Astrocyte of the spinal cord (primary cell): ENCODE data around the gene SEPTIN8.

Source experiments
- DNase-seq: peaks from one replicate; pipeline ENCODE4 v3.0.0; 2011; ENCODE audit warnings: low read depth, low spot score
- H3K4me3 ChIP-seq: 2 replicates; pipeline ENCODE4 v1.5.1; 2011; ENCODE audit warnings: low read depth, mild to moderate bottlenecking, low read length, moderate library complexity
- CTCF ChIP-seq: IDR thresholded peaks from 2 replicates; pipeline ENCODE4 v1.5.1; 2012; ENCODE audit warnings: low read depth, mild to moderate bottlenecking, low read length, inconsistent platforms
- in situ Hi-C: cut with HindIII; loops from 2 replicates; pipeline ENCODE4 v1.10.0; 2017; ENCODE audit warnings: low sequenced_read_pairs

Gene SEPTIN8

GRCh38 chr5:132744659-132745058, 32.4 kb downstream of the SEPTIN8 start:
- no peak for TF ChIP-seq CTCF
- in situ Hi-C loops, result no loop called here
- no peak overlapping the region for H3K4me3 ChIP-seq
- no peak for DNase-seq

GRCh38 chr5:132742626-132743025, 34.4 kb downstream of the SEPTIN8 start:
- DNase-seq, result no peak
- in situ Hi-C loops, result no loop called here
- H3K4me3 ChIP-seq, result no peak overlapping the region
- no peak for TF ChIP-seq CTCF

GRCh38 chr5:132742158-132742557, 34.9 kb downstream of the SEPTIN8 start:
- in situ Hi-C loops, result no loop called here
- no peak overlapping the region for H3K4me3 ChIP-seq
- no peak for TF ChIP-seq CTCF
- no peak for DNase-seq

- no peak overlapping the region for H3K4me3 ChIP-seq
- in situ Hi-C loops, result no loop called here
- TF ChIP-seq CTCF, result no peak
- DNase-seq, result no peak
Observed at GRCh38 chr5:132739232-132739631, 37.8 kb downstream of the SEPTIN8 start.

GRCh38 chr5:132737982-132738681, 38.9 kb downstream of the SEPTIN8 start:
- H3K4me3 ChIP-seq, result peak overlapping the region; percentile 82
- in situ Hi-C loops, result no loop called here
- DNase-seq, result no peak
- TF ChIP-seq CTCF, result no peak

- no peak for TF ChIP-seq CTCF
- peak within 1 kb of the TSS; percentile 82 for H3K4me3 ChIP-seq
- peak; percentile 94 for DNase-seq
- in situ Hi-C loops, result no loop called here
Observed at GRCh38 chr5:132736853-132737833, 39.9 kb downstream of the SEPTIN8 start, which contains the start of gene KIF3A. TSS of gene KIF3A (minus strand) at chr5:132737546. CDS start at chr5:132737419, 127 bp downstream.
